Measurements from ENCODE around the gene HS3ST3A1. TPM values are rescaled to one million over a fixed set of nuclear protein-coding genes. Genes with fewer than 3 reads are reported as not detected.
A peak's percentile ranks its signal among the peaks of the same experiment; 100 is the strongest.

HS3ST3A1 gene
- total and polyA plus RNA-seq, 2 donors = 0.43 to 1.3 TPM

- no peak for DNase-seq (ENCODE audit: low read depth in 6 of 9, low spot score in 9 of 9)
Observed at GRCh38 chr17:13601322-13601775, 380 bp downstream of the HS3ST3A1 start.

GRCh38 chr17:13600475-13601321 lies 1.0 kb downstream of the HS3ST3A1 start:
- no peaks in the 10 kb centered on the region for H3K4me1 ChIP-seq (ENCODE audit: control insufficient read depth in 2 of 2, insufficient read depth in 2 of 2, low read length in 2 of 2)
- peak overlapping the region in 1 of 2 donors; percentile 6 for H3K4me3 ChIP-seq (ENCODE audit: low read length in 2 of 2)
- H3K36me3 ChIP-seq (ENCODE audit: control insufficient read depth in 2 of 2, insufficient read depth in 2 of 2, low read length in 1 of 2) = no peaks in the 10 kb centered on the region
- H3K27ac ChIP-seq (ENCODE audit: low read depth in 1 of 2, low read length in 1 of 2) = no peak overlapping the region
- WGBS = 5% methylated on average over 101 of the region's 101 CpGs
- H3K9me3 ChIP-seq (ENCODE audit: control insufficient read depth in 2 of 2, insufficient read depth in 1 of 2, low read length in 1 of 2) = no peaks in the 10 kb centered on the region
- no peak for DNase-seq (ENCODE audit: low read depth in 6 of 9, low spot score in 9 of 9)
- H3K27me3 ChIP-seq (ENCODE audit: control insufficient read depth in 2 of 2, insufficient read depth in 1 of 2, low read length in 1 of 2) = peaks cover 37 to 66% of the 10 kb centered on the region in 2 donors

More at GRCh38 chr17:13601322-13601775, 380 bp downstream of the HS3ST3A1 start:
- Histone ChIP-seq H3K4me1 (ENCODE audit: control insufficient read depth in 2 of 2, insufficient read depth in 2 of 2, low read length in 2 of 2) (no peaks in the 10 kb centered on the region), H3K27ac (ENCODE audit: low read depth in 1 of 2, low read length in 1 of 2) (no peak overlapping the region), H3K27me3 (ENCODE audit: control insufficient read depth in 2 of 2, insufficient read depth in 1 of 2, low read length in 1 of 2) (peaks cover 37 to 66% of the 10 kb centered on the region in 2 donors), H3K36me3 (ENCODE audit: control insufficient read depth in 2 of 2, insufficient read depth in 2 of 2, low read length in 1 of 2) (no peaks in the 10 kb centered on the region), H3K4me3 (ENCODE audit: low read length in 2 of 2) (peak overlapping the region in 1 of 2 donors; percentile 6), H3K9me3 (ENCODE audit: control insufficient read depth in 2 of 2, insufficient read depth in 1 of 2, low read length in 1 of 2) (no peaks in the 10 kb centered on the region)
- 2% methylated on average over 46 of the region's 46 CpGs for WGBS

DNA sequence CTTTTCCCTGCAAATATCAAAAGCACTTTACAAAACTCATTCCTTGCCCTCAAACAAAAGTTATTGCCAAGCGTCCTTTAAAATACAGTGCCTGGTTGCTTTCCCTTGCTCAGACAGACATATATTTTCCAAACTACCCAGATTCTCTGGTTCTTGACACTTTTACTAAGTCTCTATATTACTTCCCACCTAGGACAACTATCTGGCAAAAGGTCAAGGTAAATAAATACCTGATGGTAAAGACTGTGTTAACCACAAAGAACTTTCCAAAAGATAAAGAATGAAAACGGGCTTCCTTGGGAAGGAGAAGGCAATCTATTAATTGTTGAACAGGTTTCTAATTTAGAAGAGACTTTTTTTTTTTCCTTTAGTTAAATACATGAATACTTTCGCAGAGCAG lies 1.9 kb downstream of the HS3ST3A1 start:
- H3K4me3 ChIP-seq (ENCODE audit: low read length in 2 of 2) = no peak overlapping the region
- WGBS = 80% methylated on average over 3 of the region's 3 CpGs
- no peaks in the 10 kb centered on the region for H3K36me3 ChIP-seq (ENCODE audit: control insufficient read depth in 2 of 2, insufficient read depth in 2 of 2, low read length in 1 of 2)
- peaks cover 37 to 63% of the 10 kb centered on the region in 2 donors for H3K27me3 ChIP-seq (ENCODE audit: control insufficient read depth in 2 of 2, insufficient read depth in 1 of 2, low read length in 1 of 2)
- H3K4me1 ChIP-seq (ENCODE audit: control insufficient read depth in 2 of 2, insufficient read depth in 2 of 2, low read length in 2 of 2) = no peaks in the 10 kb centered on the region
- no peak for DNase-seq (ENCODE audit: low read depth in 6 of 9, low spot score in 9 of 9)
- H3K9me3 ChIP-seq (ENCODE audit: control insufficient read depth in 2 of 2, insufficient read depth in 1 of 2, low read length in 1 of 2) = no peaks in the 10 kb centered on the region
- H3K27ac ChIP-seq (ENCODE audit: low read depth in 1 of 2, low read length in 1 of 2) = no peak overlapping the region

DNA sequence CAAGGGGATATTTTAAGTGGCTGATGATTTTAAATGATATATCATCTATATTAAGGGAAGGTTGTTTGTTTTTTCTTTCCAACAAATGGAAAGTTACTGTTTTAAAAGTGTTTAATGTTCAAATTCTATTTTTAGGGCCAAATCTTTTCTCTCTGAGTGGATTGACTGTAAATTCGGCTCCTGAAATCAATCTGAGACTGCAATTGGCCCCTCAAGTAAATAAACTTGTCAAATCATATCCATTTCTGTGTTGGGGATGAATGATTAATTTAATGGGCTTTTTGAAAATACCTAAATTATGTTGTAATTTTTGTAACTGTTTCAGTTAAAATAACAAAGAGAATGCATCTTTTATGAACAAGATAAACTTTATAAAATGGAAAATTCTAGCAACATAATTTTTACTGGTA lies 2.6 kb downstream of the HS3ST3A1 start:
- H3K36me3 ChIP-seq (ENCODE audit: control insufficient read depth in 2 of 2, insufficient read depth in 2 of 2, low read length in 1 of 2) = no peaks in the 10 kb centered on the region
- H3K4me3 ChIP-seq (ENCODE audit: low read length in 2 of 2) = no peak overlapping the region
- H3K9me3 ChIP-seq (ENCODE audit: control insufficient read depth in 2 of 2, insufficient read depth in 1 of 2, low read length in 1 of 2) = no peaks in the 10 kb centered on the region
- 88% methylated on average over 1 of the region's 1 CpG for WGBS
- no peak overlapping the region for H3K27ac ChIP-seq (ENCODE audit: low read depth in 1 of 2, low read length in 1 of 2)
- H3K4me1 ChIP-seq (ENCODE audit: control insufficient read depth in 2 of 2, insufficient read depth in 2 of 2, low read length in 2 of 2) = no peaks in the 10 kb centered on the region
- no peak for DNase-seq (ENCODE audit: low read depth in 6 of 9, low spot score in 9 of 9)
- peaks cover 37 to 60% of the 10 kb centered on the region in 2 donors for H3K27me3 ChIP-seq (ENCODE audit: control insufficient read depth in 2 of 2, insufficient read depth in 1 of 2, low read length in 1 of 2)

DNA sequence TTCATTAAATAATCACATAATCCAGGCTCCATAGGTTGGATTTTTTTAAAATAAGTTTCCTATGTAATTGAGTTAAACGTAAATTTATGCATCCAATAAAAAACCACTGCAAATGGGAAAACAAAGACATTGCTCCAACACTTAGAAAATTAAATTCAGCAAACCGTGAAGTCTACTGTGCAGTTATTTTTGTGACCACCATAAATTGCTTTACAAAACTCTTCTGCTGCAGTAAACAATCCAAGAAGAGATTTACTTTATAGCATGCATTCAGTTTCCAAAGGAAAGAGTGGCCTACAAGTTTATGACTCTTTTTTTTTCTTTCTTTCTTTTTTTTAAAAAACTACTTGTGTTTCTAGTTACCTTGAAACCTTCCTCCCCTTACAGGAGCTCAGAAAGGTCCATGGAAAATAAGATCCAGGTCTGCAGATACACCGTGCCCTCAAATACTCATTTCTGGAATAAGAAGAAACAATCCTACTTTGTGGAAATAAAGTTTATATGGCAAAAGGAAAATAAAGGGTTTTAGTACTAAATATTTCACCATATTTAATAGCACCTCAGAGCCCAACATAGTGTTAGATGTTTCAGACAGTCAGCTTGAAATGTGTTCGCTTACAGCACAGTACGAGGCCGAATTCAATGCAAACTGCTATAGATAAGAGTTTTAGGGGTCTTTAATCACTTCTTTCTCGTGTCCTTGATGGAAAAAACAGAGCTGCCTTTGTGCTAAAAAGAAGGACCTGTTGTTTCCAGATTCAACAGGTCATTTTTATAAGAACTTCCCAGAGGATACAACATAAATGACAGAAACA lies 3.2 kb downstream of the HS3ST3A1 start:
- Histone ChIP-seq H3K4me3 (ENCODE audit: low read length in 2 of 2) (no peak overlapping the region), H3K36me3 (ENCODE audit: control insufficient read depth in 2 of 2, insufficient read depth in 2 of 2, low read length in 1 of 2) (no peaks in the 10 kb centered on the region), H3K4me1 (ENCODE audit: control insufficient read depth in 2 of 2, insufficient read depth in 2 of 2, low read length in 2 of 2) (no peaks in the 10 kb centered on the region), H3K27me3 (ENCODE audit: control insufficient read depth in 2 of 2, insufficient read depth in 1 of 2, low read length in 1 of 2) (peaks cover 37 to 56% of the 10 kb centered on the region in 2 donors), H3K27ac (ENCODE audit: low read depth in 1 of 2, low read length in 1 of 2) (no peak overlapping the region), H3K9me3 (ENCODE audit: control insufficient read depth in 2 of 2, insufficient read depth in 1 of 2, low read length in 1 of 2) (no peaks in the 10 kb centered on the region)
- DNase-seq (ENCODE audit: low read depth in 6 of 9, low spot score in 9 of 9) = no peak
- WGBS = 90% methylated on average over 7 of the region's 7 CpGs

GRCh38 chr17:13597723-13598347 lies 3.9 kb downstream of the HS3ST3A1 start:
- no peaks in the 10 kb centered on the region for H3K36me3 ChIP-seq (ENCODE audit: control insufficient read depth in 2 of 2, insufficient read depth in 2 of 2, low read length in 1 of 2)
- no peaks in the 10 kb centered on the region for H3K9me3 ChIP-seq (ENCODE audit: control insufficient read depth in 2 of 2, insufficient read depth in 1 of 2, low read length in 1 of 2)
- no peak overlapping the region for H3K27ac ChIP-seq (ENCODE audit: low read depth in 1 of 2, low read length in 1 of 2)
- H3K4me1 ChIP-seq (ENCODE audit: control insufficient read depth in 2 of 2, insufficient read depth in 2 of 2, low read length in 2 of 2) = no peaks in the 10 kb centered on the region
- H3K27me3 ChIP-seq (ENCODE audit: control insufficient read depth in 2 of 2, insufficient read depth in 1 of 2, low read length in 1 of 2) = peaks cover 37 to 48% of the 10 kb centered on the region in 2 donors
- peak in 6 of 9 donors; percentile 13 to 60 (median 22) for DNase-seq (ENCODE audit: low read depth in 6 of 9, low spot score in 9 of 9)
- 32% methylated on average over 3 of the region's 3 CpGs for WGBS
- H3K4me3 ChIP-seq (ENCODE audit: low read length in 2 of 2) = no peak overlapping the region

GRCh38 chr17:13596241-13596923 lies 5.3 kb downstream of the HS3ST3A1 start:
- H3K27ac ChIP-seq (ENCODE audit: low read depth in 1 of 2, low read length in 1 of 2) = no peak overlapping the region
- no peak for DNase-seq (ENCODE audit: low read depth in 6 of 9, low spot score in 9 of 9)
- no peak overlapping the region for H3K4me3 ChIP-seq (ENCODE audit: low read length in 2 of 2)
- WGBS = 95% methylated on average over 13 of the region's 13 CpGs
- no peaks in the 10 kb centered on the region for H3K36me3 ChIP-seq (ENCODE audit: control insufficient read depth in 2 of 2, insufficient read depth in 2 of 2, low read length in 1 of 2)
- H3K9me3 ChIP-seq (ENCODE audit: control insufficient read depth in 2 of 2, insufficient read depth in 1 of 2, low read length in 1 of 2) = no peaks in the 10 kb centered on the region
- peaks cover 26 to 34% of the 10 kb centered on the region in 2 donors for H3K27me3 ChIP-seq (ENCODE audit: control insufficient read depth in 2 of 2, insufficient read depth in 1 of 2, low read length in 1 of 2)
- no peaks in the 10 kb centered on the region for H3K4me1 ChIP-seq (ENCODE audit: control insufficient read depth in 2 of 2, insufficient read depth in 2 of 2, low read length in 2 of 2)

DNA sequence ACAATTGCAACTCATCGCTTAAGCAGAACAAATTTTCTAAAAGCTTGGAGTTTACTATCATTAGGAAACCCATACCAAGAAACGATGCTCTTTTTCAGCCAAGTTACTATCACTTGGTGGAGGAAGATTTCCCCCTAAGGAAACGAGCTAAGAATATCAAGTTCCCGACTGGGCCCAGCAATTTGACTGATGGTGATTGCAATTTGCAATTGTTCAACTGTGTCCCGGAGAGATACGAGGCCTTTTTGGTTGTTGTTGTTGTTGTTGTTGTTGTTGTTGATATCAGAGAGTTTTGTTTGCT lies 6.2 kb downstream of the HS3ST3A1 start:
- Histone ChIP-seq H3K9me3 (ENCODE audit: control insufficient read depth in 2 of 2, insufficient read depth in 1 of 2, low read length in 1 of 2) (no peaks in the 10 kb centered on the region), H3K27ac (ENCODE audit: low read depth in 1 of 2, low read length in 1 of 2) (no peak overlapping the region), H3K27me3 (ENCODE audit: control insufficient read depth in 2 of 2, insufficient read depth in 1 of 2, low read length in 1 of 2) (peaks cover 18 to 26% of the 10 kb centered on the region in 2 donors), H3K4me3 (ENCODE audit: low read length in 2 of 2) (no peak overlapping the region), H3K4me1 (ENCODE audit: control insufficient read depth in 2 of 2, insufficient read depth in 2 of 2, low read length in 2 of 2) (no peaks in the 10 kb centered on the region), H3K36me3 (ENCODE audit: control insufficient read depth in 2 of 2, insufficient read depth in 2 of 2, low read length in 1 of 2) (no peaks in the 10 kb centered on the region)
- 92% methylated on average over 6 of the region's 6 CpGs for WGBS
- DNase-seq (ENCODE audit: low read depth in 6 of 9, low spot score in 9 of 9) = no peak
